HG03575 (cell line): ENCODE measurements around the gene FRMD1.
"Not testable (repeated sequence)": the region's sequence is repeated elsewhere in the genome, so short reads cannot be mapped to it uniquely, and the experiment has no call there.

Experiments
- ATAC-seq: cut with Tn5 transposase; IDR thresholded peaks from one replicate; pipeline ENCODE4 v1.9.1; 2021; ENCODE audit not compliant: unreplicated experiment, insufficient number of reproducible peaks, low FRiP score; ENCODE audit errors: extremely low read depth

The FRMD1 gene

GRCh38 chr6:168084465-168085160 lies 5.6 kb upstream of the FRMD1 start:
- no peak for ATAC-seq

DNA sequence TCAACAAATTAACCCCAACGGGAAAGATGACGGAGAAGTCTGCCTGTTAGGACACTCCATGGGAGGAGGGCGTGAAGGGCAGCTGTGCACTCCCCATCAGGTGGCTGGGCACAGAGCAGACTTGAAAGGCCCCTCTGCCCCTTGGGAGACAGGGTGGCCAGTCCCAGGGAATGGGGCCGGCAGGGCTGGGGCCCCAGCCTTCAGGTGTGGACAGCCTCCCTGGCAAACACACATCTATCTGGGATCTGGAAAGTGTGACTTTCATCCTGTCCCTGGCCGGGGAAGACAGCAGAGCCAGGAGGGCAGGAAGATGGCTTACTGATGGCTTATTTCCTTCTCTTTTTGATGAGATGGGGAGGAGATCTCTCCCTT lies 4.5 kb upstream of the FRMD1 start:
- no peak for ATAC-seq

DNA sequence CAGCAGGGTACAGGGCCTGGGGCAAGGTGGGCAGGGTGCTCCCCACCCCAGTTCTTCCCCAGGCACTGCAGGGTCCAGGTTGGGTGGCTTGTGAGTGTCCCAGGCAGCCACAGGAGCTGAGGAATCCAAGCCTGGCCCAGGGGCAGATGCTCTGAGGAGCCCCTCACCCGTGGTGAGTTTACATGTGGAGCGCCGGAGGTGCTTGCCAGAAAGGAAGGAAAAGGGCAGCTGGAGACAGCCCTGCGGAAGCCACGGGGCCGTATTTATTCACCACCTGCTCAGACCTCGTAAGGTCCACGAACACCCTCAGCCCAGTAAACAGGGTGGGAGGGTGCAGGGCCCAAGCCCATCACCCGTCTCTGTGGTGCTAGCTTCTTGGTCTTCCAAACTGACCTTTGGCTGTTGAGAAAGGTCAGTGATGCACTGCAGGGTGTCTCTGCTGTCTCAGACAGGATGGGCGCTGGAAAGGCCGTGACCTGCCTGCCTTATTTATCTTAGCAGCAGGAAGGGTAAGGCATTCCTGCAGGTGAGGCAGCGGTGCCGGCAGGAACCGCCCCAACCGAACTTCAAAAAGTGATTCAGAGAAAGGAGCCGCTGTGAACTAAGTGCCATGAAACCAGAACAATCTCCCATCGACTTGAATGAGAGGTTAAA lies 4.0 kb upstream of the FRMD1 start:
- no peak for ATAC-seq

DNA sequence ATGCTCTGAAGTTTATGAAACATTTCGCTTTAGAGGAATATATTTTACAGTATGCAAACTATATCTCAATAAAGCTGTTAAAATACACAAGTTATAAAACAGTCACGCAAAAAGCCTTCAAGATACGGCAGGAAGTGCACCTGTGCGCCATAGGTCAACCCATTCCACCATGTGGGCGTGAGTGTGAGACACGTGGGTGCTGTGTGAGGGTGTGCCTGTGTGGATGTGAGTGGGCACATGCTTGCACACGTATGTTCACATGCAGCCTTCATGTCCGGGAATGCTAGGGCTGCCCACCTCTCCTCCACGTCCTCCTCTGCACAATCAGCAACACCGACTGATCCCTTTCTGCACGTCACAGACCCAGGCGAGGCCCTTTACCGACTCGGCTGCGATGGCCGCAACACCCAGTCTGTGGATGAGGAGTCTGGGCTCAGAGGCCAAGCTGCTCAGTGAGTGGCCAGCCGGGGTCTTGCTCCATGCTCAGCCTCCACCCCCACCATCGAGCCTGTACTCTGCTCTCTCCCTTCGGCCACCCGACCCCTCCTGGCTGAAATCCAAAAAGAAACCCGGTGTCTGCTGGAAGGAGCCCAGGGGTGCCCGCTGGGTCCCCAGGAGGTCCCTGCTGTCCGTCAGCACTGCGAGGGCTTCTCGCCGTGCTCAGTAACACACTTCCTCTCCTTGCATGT lies 3.0 kb upstream of the FRMD1 start:
- no peak for ATAC-seq

DNA sequence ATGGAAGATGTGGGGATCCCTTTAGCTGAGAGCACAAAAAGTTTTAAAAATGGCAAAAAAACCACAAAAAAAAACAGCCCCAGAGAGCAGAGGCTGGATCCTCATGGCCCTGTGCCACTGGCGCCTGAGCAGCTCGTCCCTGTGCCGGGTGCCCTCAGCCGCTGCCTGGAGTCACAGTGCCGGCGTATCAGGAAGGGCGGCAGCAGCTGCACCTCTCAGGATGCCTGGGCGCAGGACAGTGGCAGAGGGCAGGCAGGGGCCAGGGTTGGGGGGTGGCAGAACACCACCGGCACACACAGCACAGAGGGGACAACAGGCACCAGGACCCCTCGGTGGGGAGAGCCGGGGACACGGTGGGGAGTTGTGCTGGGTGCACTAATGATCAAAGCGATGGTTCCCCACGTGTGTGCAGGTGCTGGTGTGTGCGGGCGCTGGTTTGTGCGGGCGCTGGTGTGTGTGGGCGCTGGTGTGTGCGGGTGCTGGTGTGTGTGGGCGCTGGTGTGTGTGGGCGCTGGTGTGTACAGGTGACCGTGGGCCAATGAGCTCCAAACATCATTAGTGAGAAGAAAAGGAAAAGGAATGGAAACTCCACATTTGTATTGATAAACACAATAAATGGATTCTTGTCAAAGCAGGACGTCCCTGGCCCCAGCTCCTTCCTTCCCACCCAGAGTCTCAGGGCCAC lies 1.5 kb upstream of the FRMD1 start:
- ATAC-seq = no peak

DNA sequence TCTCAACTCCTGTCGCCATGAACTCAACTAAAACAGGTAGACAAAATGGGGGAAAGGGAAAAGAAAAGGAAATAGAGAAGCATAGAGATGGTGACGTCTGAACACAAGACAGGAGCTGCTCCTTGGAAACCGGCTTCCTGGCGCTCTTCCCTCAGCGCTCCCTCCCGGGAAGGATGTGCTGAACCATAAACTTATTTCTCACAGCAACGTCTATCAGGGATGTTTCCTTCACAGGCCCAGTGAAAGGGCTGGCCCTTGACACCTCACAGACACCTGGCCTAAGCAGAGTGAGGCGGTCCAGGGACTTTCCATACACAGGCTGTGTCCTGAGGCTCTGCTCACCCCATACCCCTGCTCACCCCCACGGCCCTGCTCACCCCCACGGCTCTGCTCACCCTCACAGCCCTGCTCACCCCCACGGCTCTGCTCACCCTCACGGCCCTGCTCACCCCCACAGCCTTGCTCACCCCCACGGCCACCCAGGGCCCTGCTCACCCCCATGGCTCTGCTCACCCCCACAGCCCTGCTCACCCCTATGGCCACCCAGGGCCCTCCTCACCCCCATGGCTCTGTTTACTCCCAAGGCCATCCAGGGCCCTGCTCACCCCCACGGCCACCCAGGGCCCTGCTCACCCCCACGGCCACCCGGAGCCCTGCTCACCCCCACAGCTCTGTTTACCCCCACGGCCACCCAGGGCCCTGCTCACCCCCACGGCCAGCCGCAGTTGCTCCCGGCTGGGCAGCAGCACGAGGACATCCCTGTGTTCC lies 653 bp downstream of the FRMD1 start:
- ATAC-seq = no peak

DNA sequence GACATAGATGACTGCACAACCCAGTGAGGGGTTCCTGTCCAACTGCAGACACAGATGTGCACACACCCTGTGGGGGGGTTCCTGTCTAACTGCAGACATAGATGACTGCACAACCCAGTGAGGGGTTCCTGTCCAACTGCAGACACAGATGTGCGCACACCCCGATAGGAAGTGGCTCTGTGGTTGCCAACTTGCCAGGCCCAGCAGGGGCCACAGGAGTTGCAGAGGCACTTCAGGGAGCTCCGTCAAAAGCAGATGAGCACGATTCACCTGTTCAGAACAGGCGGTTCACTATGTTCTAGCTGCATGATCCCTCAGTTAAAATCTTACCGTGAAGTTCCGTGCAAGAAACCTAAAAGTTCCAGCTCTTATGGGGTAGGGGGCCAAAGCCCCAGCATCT lies 1.6 kb downstream of the FRMD1 start:
- ATAC-seq = not testable (repeated sequence)

DNA sequence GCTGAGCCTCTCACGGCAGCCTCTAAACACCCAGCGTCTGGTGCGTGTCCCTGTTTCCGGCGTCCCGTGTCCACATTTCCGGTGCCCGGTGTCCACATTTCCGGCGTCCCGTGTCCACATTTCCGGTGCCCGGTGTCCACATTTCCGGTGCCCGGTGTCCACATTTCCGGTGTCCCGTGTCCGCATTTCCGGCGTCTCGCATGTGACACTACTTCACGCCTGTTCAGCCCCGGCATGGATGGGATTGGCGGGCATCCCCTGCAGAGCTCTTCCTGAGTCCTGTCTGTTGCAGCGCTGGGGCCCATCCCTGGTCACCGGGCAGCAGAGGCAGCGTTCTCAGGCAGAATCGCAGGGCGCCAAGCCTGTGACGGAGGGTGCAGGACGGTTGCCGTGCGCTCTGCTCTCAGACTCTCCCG lies 3.2 kb downstream of the FRMD1 start:
- no peak for ATAC-seq

- ATAC-seq = no peak
Observed at GRCh38 chr6:168075216-168075615, 3.8 kb downstream of the FRMD1 start.

DNA sequence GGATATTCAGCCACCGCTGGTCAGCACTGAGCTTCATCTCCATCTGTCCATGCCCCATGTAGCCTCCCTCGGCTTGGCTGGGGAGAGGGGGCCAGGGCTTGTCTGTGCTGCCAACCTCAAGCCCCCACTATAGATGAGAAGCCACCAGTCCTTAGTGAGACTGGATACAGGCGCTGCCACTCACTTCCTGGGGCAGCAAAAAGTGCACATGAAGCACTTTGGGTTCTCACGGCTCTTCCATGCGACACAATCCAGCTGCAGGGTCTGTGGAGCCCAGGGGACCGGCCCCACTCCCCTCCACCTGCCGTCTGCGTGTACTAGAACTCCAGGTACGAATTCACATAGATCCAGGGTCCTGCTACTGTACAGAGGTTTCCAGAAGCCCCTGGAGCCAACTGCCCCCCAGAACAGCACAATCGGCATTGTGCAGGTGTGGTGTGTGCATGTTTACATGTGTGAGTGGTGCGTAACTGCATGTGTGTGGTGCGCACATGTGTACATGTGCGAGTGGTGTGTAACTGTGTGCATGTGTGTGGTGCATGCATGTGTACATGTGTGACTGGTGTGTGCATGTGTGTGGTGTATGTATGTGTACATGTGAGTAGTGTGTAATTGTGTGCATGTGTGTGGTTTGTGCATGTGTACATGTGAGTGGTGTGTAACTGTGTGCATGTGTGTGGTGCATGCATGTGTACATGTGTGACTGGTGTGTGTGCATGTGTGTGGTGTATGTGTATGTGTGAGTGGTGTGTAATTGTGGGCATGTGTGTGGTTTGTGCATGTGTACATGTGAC lies 4.9 kb downstream of the FRMD1 start:
- ATAC-seq = no peak

- ATAC-seq = no peak
Observed at GRCh38 chr6:168072730-168073129, 6.3 kb downstream of the FRMD1 start.

DNA sequence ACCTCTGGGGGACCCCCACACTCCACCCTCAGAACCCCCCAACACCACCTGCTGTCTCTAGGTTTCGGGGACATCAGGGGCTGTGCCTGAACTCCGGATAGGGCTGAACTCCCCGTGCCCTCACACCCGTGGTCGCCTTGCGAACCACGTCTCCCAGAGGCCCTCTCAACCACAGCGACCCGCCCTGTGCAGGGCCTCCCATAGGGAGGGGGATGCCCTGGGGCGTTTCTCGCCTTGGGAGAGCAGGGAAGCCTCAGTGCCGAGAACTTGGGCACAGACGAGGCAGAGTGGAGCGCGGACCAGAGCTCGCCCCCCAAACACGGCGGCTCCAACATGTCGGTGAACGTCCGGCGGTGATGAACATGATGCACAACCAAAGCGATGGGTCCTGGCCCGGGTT lies 6.8 kb downstream of the FRMD1 start:
- ATAC-seq = no peak

- no peak for ATAC-seq
Observed at GRCh38 chr6:168071620-168072019, 7.4 kb downstream of the FRMD1 start.

DNA sequence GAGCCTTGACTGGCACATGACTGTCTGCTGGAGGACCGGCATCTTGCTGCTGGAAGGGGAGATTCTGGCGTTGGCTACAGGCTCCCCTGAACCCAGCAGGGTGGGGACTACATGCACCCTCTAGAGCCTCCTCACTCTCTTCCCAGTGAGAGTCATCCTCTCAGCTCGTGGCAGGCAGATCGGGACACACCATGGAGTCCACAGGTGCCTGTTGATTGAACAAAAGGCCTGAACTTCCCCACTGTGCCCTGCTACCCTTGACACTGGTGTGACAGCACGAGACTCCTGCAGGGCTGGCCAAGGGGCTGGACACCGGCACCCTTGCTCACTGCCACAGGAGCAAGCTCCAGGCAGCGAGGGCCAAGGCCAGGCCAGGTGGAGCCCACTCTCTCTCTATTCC lies 8.2 kb downstream of the FRMD1 start:
- ATAC-seq = no peak

- ATAC-seq = no peak
Observed at GRCh38 chr6:168067081-168067759, 11.8 kb downstream of the FRMD1 start.

GRCh38 chr6:168064226-168064807 lies 14.7 kb downstream of the FRMD1 start:
- no peak for ATAC-seq

DNA sequence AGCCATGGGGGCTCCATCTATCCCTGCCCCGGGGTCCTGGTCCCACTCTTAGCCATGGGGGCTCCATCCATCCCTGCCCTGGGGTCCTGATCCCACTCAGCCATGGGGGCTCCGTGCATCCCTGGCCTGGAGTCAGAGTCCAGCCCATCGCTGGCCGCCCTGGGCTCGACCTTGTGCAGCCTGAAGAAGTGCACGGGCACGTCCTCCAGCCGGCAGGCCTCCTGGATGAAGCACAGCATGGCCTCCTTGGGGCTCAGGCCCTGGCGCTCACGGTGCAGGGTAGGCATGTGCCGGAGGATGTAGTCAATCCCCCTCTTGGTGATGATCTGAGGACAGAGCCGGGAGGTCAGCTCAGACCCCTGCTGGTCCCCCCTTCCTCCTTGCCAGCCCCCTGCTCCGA lies 15.6 kb downstream of the FRMD1 start:
- ATAC-seq = no peak
